GM21423 (cell line): Measurements from ENCODE around the gene SUSD5.
"Not testable (repeated sequence)": the region's sequence is repeated elsewhere in the genome, so short reads cannot be mapped to it uniquely, and the experiment has no call there.

Experiments
- ATAC-seq: cut with Tn5 transposase; IDR thresholded peaks from one replicate; pipeline ENCODE4 v1.9.1; 2021; ENCODE audit warnings: mild to moderate bottlenecking, moderate library complexity; ENCODE audit not compliant: unreplicated experiment

Gene SUSD5

GRCh38 chr3:33153782-33154181 is 64.8 kb downstream of the SUSD5 start:
- no peak for ATAC-seq

- no peak for ATAC-seq
Observed at GRCh38 chr3:33152363-33153360, 65.9 kb downstream of the SUSD5 start.

GRCh38 chr3:33149342-33149741 is 69.3 kb downstream of the SUSD5 start:
- ATAC-seq, result no peak

GRCh38 chr3:33146791-33147445 is 71.7 kb downstream of the SUSD5 start:
- ATAC-seq, result no peak

- no peak for ATAC-seq
Observed at GRCh38 chr3:33145901-33146580, 72.6 kb downstream of the SUSD5 start.

- no peak for ATAC-seq
Observed at GRCh38 chr3:33145221-33145900, 73.2 kb downstream of the SUSD5 start.

GRCh38 chr3:33144433-33144832 is 74.2 kb downstream of the SUSD5 start:
- no peak for ATAC-seq

- no peak for ATAC-seq
Observed at GRCh38 chr3:33141006-33141405, 77.6 kb downstream of the SUSD5 start.

- ATAC-seq, result no peak
Observed at GRCh38 chr3:33139996-33140395, 78.6 kb downstream of the SUSD5 start.

- ATAC-seq, result not testable (repeated sequence)
Observed at GRCh38 chr3:33139006-33139623, 79.5 kb downstream of the SUSD5 start.

- ATAC-seq, result no peak
Observed at GRCh38 chr3:33137691-33138090, 80.9 kb downstream of the SUSD5 start.

- no peak for ATAC-seq
Observed at GRCh38 chr3:33134026-33134625, 84.5 kb downstream of the SUSD5 start.

GRCh38 chr3:33132019-33132360 is 86.6 kb downstream of the SUSD5 start:
- no peak for ATAC-seq

GRCh38 chr3:33131331-33132018 is 87.1 kb downstream of the SUSD5 start:
- peak; percentile 80 for ATAC-seq

- no peak for ATAC-seq
Observed at GRCh38 chr3:33130144-33130543, 88.5 kb downstream of the SUSD5 start.

GRCh38 chr3:33128706-33129105 is 89.9 kb downstream of the SUSD5 start:
- ATAC-seq, result no peak

GRCh38 chr3:33125840-33126239 is 92.8 kb downstream of the SUSD5 start:
- no peak for ATAC-seq

- ATAC-seq, result no peak
Observed at GRCh38 chr3:33124638-33125037, 94.0 kb downstream of the SUSD5 start.

GRCh38 chr3:33122991-33123390 is 95.6 kb downstream of the SUSD5 start:
- ATAC-seq, result no peak

- ATAC-seq, result no peak
Observed at GRCh38 chr3:33119891-33120290, 98.7 kb downstream of the SUSD5 start.
